ENCODE measurements around the gene IL1RL1.

DNA sequence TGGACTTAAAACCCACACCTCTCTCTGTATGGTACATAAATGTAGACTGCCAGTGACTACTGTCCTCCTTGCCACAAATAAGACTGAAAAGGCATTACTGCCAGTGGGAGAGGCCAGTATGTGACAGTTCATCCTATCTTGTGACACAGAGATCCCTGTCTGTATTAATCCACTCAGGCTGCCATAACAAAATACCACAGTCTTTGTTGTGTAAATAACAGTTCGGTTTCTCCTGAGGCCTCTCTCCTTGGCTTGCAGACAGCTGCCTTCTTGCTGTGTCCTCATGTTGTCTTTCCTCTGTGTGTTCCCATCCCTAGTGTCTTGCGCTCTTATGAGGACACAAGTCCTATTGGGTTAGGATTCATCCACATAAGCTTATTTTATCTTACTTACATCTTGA, 46.4 kb upstream of the IL1RL1 start:
- TF ChIP-seq EZH2phosphoT487 (IDR thresholded peaks at IDR 0.05; ENCODE audit: insufficient read depth, low read depth) (no peak), EZH2 (IDR thresholded peaks at IDR 0.05; ENCODE audit: insufficient read depth, poor library complexity, severe bottlenecking) (no peak)

Data from GM23248 (cell line).